Ascending aorta (tissue), 2 donors: Measurements from ENCODE around the gene NFATC4. TPM values are rescaled to one million over a fixed set of nuclear protein-coding genes. Genes with fewer than 3 reads are reported as not detected.

Experiments
- DNase-seq, 2 donors: peaks; one replicate each; pipeline ENCODE4 v3.0.0-alpha.2; 2019; ENCODE audit warnings: low spot score in 2 of 2
- H3K27ac ChIP-seq, 2 donors: fragments of 200-600 bp; sonication (generic); one replicate each; pipeline ENCODE4 v1.5.1; 2016 to 2017; ENCODE audit warnings: mild to moderate bottlenecking in 1 of 2
- H3K27me3 ChIP-seq: fragments of 200-600 bp; sonication (generic); one replicate; pipeline ENCODE4 v1.5.1; 2017
- H3K36me3 ChIP-seq, 2 donors: fragments of 200-600 bp; sonication (generic); one replicate each; pipeline ENCODE4 v1.5.1; 2016
- H3K4me1 ChIP-seq, 2 donors: fragments of 200-600 bp; sonication (generic); one replicate each; pipeline ENCODE4 v1.5.1; 2016 to 2017; ENCODE audit warnings: mild to moderate bottlenecking in 1 of 2
- H3K4me3 ChIP-seq, 2 donors: fragments of 200-600 bp; sonication (generic); one replicate each; pipeline ENCODE4 v1.5.1; 2016 to 2017; ENCODE audit warnings: mild to moderate bottlenecking in 1 of 2
- H3K9me3 ChIP-seq, 2 donors: fragments of 200-600 bp; sonication (generic); one replicate each; pipeline ENCODE4 v1.5.1; 2016
- intact Hi-C: fragments of 100-400 bp; cut with DNase I; formaldehyde crosslinking; loops from one replicate; pipeline ENCODE4 v1.15.1; 2023
- total RNA-seq: library from RNA; depleted of rRNA; stranded (reverse); fragments of >200 nt; gene quantifications from one replicate; pipeline ENCODE4 v1.1.0, GENCODE V29; 2016
- TF ChIP-seq, protein P1 (sequence below), 3 experiments: fragments of 200-600 bp in 2 of 3; fragments of 450-650 bp in 1 of 3; sonication (generic) in 2 of 3; IDR thresholded peaks; one replicate each; pipeline ENCODE4 v1.5.1; 2016 to 2019; ENCODE audit warnings: antibody characterized with exemption in 3 of 3, mild to moderate bottlenecking in 1 of 3, moderate library complexity in 1 of 3

Gene NFATC4
- total RNA-seq, 1 donor from 2014 or later, result 58.9 TPM

DNA sequence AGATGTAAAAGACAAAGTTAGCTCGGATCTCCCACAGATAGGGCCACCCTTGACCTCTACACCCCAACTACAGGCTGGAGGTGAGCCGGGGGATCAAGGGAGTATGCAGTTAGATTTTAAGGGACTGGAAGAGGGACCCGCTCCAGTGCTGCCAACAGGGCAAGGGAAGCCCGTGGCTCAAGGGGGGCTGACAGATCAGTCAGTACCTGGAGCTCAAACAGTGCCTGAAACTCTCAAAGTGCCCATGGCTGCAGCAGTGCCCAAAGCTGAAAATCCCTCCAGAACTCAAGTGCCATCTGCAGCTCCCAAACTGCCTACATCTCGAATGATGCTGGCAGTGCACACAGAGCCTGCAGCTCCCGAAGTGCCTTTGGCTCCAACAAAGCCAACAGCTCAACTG, 41.2 kb downstream of the NFATC4 start:
- DNase-seq, result no peak
- TF ChIP-seq, protein P1, sequence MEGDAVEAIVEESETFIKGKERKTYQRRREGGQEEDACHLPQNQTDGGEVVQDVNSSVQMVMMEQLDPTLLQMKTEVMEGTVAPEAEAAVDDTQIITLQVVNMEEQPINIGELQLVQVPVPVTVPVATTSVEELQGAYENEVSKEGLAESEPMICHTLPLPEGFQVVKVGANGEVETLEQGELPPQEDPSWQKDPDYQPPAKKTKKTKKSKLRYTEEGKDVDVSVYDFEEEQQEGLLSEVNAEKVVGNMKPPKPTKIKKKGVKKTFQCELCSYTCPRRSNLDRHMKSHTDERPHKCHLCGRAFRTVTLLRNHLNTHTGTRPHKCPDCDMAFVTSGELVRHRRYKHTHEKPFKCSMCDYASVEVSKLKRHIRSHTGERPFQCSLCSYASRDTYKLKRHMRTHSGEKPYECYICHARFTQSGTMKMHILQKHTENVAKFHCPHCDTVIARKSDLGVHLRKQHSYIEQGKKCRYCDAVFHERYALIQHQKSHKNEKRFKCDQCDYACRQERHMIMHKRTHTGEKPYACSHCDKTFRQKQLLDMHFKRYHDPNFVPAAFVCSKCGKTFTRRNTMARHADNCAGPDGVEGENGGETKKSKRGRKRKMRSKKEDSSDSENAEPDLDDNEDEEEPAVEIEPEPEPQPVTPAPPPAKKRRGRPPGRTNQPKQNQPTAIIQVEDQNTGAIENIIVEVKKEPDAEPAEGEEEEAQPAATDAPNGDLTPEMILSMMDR (IDR thresholded peaks at IDR 0.05), result no peak
- Histone ChIP-seq H3K9me3 (no peaks in the 10 kb centered on the region), H3K36me3 (peaks cover 30 to 53% of the 10 kb centered on the region in 2 donors), H3K4me3 (no peak overlapping the region), H3K4me1 (no peaks in the 10 kb centered on the region), H3K27me3 (no peaks in the 10 kb centered on the region), H3K27ac (no peak overlapping the region)
- intact Hi-C loops, result no loop called here

DNA sequence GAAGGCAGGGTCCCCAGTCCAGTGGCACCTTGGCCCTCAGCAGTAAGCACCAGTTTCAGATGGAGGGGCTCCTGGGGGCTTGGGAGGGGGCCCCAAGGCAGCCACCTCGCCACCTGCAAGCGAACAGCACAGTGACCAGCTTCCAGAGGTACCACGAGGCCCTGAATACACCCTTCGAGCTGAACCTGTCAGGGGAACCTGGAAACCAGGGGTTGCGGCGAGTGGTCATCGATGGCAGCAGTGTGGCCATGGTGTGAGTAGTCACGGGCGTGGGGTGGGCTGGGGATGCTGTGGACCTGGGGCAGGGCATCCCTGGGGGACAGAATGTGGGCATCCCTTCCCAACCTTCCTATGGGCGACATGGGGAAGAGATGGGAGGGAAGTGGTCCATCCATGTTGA, 42.0 kb downstream of the NFATC4 start:
- intact Hi-C loops, result no loop called here
- Histone ChIP-seq H3K4me1 (no peaks in the 10 kb centered on the region), H3K27ac (no peak overlapping the region), H3K36me3 (peaks cover 36 to 60% of the 10 kb centered on the region in 2 donors), H3K27me3 (no peaks in the 10 kb centered on the region), H3K9me3 (no peaks in the 10 kb centered on the region), H3K4me3 (no peak overlapping the region)
- DNase-seq, result no peak
- TF ChIP-seq, protein P1 (IDR thresholded peaks at IDR 0.05), result no peak

DNA sequence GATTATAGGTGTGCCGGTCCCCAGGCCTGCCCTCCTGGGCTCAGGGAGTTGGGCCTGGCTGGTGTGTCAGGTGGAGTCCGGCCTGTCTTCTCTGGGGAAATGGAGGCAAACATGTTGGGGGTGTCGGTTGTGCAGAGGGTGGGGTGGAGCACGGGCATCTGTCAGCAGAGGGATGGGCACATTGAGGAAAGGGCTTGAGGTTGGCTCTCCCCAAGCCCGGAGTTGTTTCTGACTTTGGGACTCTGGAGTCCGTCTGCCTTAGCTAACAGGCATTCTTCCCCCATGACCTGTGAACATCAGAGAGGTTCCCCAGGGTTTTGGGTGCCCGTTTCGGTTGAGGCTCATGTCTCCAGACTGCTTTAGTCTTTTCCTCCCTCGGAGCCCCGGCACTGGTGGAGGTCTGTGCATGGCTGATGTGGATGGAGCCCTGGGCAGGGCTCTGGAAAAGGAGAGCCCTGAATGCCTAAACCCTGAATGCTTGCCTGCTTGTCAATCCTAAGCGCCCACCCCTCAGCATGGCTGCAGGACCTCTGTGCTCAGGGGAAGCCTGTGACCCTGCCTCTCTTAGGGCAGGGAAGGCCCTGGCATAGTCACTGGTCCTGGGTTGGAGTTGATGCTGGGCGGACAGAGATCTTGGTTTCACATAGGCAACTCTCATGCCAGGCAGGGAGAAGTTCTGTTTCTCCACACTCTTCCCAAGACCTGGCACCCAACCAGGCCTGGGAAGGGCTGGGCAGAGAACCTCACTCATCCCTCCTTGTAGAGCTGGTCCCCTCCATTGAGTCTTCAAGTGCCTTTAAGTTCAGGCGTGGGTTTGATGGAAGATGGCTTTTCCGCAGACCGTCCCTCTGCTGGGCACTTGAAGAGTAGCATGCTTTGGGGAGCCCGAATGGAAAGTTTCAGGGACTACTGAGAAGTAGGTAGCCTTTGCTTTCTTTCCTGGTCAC, 43.7 kb downstream of the NFATC4 start:
- Histone ChIP-seq H3K9me3 (no peaks in the 10 kb centered on the region), H3K27me3 (no peaks in the 10 kb centered on the region), H3K4me1 (no peaks in the 10 kb centered on the region), H3K36me3 (peaks cover 42 to 64% of the 10 kb centered on the region in 2 donors), H3K27ac (no peak overlapping the region), H3K4me3 (no peak overlapping the region)
- intact Hi-C loops, result no loop called here
- no peak for DNase-seq
- TF ChIP-seq, protein P1 (IDR thresholded peaks at IDR 0.05), result peak; percentile 32 to 53 (median 32)

DNA sequence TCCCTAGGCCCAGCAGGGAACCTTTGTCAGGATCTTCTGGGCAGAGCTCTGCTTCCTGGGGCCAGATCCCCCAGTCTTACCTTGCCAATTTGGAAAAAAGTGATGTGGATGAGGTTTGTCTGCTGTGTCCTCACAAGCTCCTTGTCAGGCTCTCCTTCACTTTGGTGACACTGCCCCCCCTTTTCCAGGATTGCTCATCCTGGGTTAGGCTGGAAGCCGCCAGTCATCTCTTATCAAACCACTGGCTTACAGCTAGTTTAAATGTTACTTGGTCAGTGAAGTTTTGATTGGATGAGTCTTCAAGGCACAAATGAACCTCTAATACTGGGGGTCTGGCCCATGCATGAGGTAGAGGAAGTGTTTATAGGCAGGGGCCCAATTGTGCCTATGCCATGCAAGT, 46.1 kb downstream of the NFATC4 start:
- Histone ChIP-seq H3K4me1 (peaks cover 0 to 3% of the 10 kb centered on the region in 2 donors), H3K27ac (no peak overlapping the region), H3K36me3 (peaks cover 27 to 48% of the 10 kb centered on the region in 2 donors), H3K9me3 (no peaks in the 10 kb centered on the region), H3K27me3 (no peaks in the 10 kb centered on the region), H3K4me3 (no peak overlapping the region)
- TF ChIP-seq, protein P1 (IDR thresholded peaks at IDR 0.05), result no peak
- DNase-seq, result no peak
- intact Hi-C loops, result no loop called here

DNA sequence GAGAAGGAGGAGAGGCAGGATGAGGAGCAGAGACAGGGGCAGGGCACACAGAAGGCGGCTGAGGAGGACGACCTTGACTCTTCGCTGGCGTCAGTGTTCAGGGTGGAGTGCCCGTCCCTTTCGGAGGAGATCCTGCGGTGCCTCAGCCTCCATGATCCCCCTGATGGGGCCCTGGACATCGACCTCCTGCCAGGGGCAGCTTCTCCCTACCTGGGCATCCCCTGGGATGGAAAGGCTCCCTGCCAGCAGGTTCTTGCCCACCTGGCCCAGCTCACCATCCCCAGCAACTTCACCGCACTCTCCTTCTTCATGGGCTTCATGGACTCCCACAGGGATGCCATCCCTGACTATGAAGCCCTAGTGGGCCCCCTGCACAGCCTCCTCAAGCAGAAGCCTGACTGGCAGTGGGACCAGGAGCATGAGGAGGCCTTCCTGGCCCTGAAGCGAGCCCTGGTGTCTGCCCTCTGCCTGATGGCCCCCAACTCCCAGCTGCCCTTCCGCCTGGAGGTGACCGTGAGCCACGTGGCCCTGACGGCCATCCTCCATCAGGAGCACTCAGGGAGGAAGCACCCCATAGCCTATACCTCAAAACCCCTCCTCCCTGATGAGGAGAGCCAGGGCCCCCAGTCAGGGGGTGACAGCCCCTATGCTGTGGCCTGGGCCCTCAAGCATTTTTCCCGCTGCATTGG, 46.9 kb downstream of the NFATC4 start:
- H3K36me3 ChIP-seq, result peaks cover 22 to 40% of the 10 kb centered on the region in 2 donors
- DNase-seq, result no peak
- no peak overlapping the region for H3K27ac ChIP-seq
- intact Hi-C loops, result no loop called here
- no peak overlapping the region for H3K4me3 ChIP-seq
- H3K27me3 ChIP-seq, result no peaks in the 10 kb centered on the region
- no peaks in the 10 kb centered on the region for H3K9me3 ChIP-seq
- peaks cover 0 to 3% of the 10 kb centered on the region in 2 donors for H3K4me1 ChIP-seq
- TF ChIP-seq, protein P1 (IDR thresholded peaks at IDR 0.05), result no peak
